NCI-H524 (cell line): ENCODE measurements around the gene PCMTD2.
"Not testable (repeated sequence)": the region's sequence is repeated elsewhere in the genome, so short reads cannot be mapped to it uniquely, and the experiment has no call there.

Source experiments
- DNase-seq, 2 experiments: peaks; one replicate each; lab custom pipeline; 2025; lab: John Stamatoyannopoulos, UW

The PCMTD2 gene

GRCh38 chr20:64286447-64287263 lies 31.1 kb downstream of the PCMTD2 start:
- not testable (repeated sequence) for DNase-seq

DNA sequence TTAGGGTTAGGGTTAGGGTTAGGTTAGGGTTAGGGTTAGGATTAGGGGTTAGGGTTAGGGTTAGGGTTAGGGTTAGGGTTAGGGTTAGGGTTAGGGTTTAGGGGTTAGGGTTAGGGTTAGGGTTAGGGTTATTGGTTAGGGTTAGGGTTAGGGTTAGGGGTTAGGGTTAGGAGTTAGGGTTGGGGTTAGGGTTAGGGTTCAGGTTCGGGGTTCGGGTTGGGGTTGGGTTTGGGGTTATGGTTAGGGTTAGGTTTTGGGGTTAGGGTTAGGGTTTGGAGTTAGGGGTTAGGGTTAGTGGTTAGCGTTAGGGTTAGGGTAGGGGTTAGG lies 31.7 kb downstream of the PCMTD2 start:
- DNase-seq: not testable (repeated sequence)

DNA sequence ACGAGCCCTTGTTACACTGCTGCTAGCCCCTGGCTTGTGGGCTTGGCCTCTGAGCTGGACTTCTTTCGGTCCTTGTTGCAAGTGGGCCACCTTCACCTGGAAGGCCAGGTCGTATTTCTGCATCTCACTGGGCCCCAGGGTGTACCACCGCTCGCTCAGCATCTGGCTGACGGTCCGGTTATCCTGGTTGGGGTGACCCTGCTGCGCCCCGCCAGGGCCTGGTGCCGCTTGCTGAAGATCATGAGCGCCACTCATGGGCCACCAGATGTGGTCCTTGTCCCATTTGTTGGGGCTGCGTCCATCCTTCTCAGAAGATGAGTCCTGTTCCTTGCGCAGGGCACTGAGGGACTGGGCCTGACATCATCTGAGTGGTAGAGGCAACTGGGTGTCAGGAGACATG lies 36.6 kb downstream of the PCMTD2 start:
- DNase-seq: not testable (repeated sequence)

GRCh38 chr20:64303086-64303485 lies 47.5 kb downstream of the PCMTD2 start:
- DNase-seq: not testable (repeated sequence)

- DNase-seq: not testable (repeated sequence)
Observed at GRCh38 chr20:64313761-64314160, 58.2 kb downstream of the PCMTD2 start.

DNA sequence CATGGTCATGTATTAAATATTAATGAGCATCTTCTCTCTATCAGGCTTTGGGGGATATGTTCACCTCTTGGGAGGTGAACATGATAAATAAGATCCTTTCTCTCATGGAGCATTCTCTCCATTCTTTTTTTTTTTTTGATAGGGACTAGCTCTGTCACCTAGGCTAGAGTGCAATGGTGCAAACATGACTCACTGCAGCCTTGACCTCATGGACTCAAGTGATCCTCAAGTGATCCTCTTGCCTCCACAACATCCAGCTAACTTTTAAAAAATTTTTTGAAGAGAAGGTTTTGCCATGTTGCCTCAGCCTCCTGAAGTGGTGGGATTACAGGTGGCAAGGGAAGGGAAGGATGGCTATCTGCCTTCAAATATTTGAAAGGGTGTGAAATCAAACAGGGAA lies 59.8 kb downstream of the PCMTD2 start:
- DNase-seq: not testable (repeated sequence)

DNA sequence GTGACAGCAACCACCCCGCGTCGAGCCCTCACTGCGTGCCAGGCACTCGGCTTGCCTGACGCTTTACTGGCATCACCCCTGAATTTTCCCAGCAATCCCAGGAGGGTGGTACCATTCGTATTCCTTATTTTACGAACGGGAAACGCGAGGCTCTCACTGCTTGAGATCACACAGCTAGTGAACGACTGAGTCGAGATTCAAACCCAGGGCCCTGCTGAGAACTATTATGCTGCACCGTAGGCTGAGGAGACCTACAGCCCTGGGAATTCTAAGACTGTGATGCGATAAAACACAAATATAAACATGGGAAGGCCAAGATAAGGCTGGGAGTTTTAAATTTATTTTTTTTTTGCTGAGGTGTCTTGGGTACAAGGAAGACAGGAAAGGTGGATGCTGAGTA lies 60.3 kb downstream of the PCMTD2 start:
- DNase-seq: not testable (repeated sequence)

DNA sequence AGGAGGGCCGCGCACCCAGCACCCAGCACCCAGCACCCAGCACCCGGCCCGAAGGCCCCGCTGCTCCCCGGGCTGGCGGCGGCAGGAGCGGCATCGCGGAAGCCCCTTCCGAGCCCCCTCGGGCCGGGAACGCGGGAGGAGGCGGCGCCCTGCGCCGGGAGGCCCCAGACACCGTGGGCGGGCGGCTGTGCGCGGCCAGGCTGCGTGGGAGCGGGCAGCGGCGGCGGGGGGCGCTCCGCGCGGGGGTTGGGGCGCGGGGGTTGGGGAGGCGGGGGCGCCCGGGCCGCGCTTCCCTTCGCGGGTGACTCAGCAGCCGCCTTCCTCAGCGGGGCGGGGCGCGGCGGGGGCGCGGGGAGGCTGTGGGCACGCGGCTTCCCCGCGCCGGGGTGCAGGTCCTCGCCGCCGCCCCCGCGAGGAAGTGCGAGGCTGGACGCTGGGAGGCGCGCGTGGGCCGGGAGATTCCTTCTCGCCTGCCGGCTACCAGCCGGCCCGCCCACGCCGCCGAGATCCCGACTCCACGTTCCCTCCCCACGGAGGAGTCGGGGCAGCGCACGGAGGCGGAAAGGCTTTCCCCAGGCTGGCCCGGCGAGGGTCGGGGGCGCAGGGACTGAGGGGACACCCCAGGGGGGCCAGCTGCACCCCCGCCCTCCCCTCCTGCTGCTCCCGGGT lies 61.0 kb downstream of the PCMTD2 start:
- not testable (repeated sequence) for DNase-seq

- DNase-seq: not testable (repeated sequence)
Observed at GRCh38 chr20:64317331-64317730, 61.8 kb downstream of the PCMTD2 start.

DNA sequence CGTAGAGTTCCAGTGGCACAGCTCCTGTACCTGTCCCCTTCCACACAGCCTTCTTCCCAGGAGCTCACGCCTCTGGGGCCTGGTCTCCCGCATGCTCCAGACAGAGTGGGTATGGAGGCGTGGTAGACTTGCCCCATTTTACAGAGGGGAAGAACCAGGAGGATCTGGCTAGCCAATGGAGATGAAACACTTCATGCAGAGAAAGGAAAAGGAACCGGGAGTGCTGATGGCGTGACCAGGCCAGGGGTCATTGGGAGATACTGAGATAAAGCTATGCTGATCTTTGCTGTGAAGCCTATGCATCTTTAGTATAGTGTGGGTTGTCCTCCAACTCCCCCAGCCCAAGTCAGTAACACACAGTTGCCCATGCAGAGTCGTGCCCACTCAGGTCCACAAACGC lies 62.5 kb downstream of the PCMTD2 start:
- not testable (repeated sequence) for DNase-seq

DNA sequence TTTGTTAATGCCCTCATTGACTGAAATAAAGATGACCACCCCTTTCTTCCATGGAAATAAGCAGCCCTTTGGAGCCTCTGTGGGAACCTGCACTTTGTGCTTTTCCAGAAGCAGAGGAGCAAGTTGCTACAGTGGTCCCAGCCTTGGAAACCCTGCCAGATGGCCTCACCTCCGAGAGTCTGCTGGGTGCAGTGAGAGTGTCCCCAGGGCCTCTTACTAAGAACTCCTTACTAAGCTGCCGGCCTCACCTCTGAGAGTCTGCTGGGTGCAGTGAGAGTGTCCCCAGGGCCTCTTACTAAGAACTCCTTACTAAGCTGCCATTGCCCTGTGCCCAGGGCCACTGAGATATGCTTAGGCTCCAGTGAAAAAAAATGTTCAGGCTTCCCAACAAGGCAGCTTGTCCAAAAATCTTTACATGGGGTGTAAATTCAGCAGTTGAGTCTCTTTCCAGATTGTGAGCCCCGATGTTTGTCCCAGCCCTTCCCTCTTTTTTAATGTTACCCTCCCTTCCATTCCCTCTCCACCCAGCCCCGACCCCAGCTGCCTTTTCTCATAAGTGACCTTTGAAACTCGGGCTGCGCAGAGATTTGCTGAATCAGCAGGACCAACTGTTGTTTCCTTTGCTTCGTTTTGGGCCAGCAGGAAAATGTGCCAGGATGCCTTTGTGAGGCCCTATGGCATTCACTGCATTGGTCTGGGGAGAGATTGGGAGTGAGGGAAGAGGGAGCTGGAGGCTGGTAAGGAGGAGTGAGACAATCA lies 66.7 kb downstream of the PCMTD2 start:
- DNase-seq: peak; percentile 23 to 69
